ENCODE data around the gene ZNF467. TPM values are rescaled to one million over a fixed set of nuclear protein-coding genes. Genes with fewer than 3 reads are reported as not detected.

The ZNF467 gene
- total and polyA plus RNA-seq, 8 donors = 6.3 to 18.6 (median 8.8) TPM

DNA sequence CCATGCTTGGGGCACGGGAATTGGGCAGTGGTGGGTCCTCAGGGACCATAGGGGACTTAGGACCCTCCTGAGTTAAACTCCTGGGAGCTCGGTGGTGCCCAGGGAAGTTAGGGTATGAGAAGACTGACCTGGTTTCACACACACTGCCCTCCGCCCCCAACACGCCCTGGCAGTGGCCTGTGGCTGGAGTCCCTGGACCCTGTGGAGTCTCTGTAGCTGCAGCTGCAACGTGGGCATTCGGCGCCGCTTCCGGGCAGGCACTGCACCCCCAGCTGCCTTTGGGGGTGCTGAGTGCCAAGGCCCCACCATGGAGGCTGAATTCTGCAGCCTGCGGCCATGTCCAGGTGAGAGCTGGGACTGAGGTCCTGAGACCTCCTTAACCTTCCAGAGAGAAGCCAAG, 34.9 kb upstream of the ZNF467 start:
- Histone ChIP-seq H3K27me3 (no peaks in the 10 kb centered on the region), H3K4me3 (no peak overlapping the region), H3K27ac (no peak overlapping the region), H3K36me3 (no peaks in the 10 kb centered on the region), H3K9me3 (no peaks in the 10 kb centered on the region), H3K4me1 (no peaks in the 10 kb centered on the region)
- FAIRE-seq (no peak), DNase-seq (no peak), ATAC-seq (no peak)
- TF ChIP-seq, protein P1, sequence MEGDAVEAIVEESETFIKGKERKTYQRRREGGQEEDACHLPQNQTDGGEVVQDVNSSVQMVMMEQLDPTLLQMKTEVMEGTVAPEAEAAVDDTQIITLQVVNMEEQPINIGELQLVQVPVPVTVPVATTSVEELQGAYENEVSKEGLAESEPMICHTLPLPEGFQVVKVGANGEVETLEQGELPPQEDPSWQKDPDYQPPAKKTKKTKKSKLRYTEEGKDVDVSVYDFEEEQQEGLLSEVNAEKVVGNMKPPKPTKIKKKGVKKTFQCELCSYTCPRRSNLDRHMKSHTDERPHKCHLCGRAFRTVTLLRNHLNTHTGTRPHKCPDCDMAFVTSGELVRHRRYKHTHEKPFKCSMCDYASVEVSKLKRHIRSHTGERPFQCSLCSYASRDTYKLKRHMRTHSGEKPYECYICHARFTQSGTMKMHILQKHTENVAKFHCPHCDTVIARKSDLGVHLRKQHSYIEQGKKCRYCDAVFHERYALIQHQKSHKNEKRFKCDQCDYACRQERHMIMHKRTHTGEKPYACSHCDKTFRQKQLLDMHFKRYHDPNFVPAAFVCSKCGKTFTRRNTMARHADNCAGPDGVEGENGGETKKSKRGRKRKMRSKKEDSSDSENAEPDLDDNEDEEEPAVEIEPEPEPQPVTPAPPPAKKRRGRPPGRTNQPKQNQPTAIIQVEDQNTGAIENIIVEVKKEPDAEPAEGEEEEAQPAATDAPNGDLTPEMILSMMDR (IDR thresholded peaks at IDR 0.05) = no peak
- intact Hi-C loops (cut with DNase I) = no loop called here
- WGBS, 2 donors = 81 to 85% methylated on average over 9 to 10 of the region's 10 CpGs

GRCh38 chr7:149806726-149807125, 33.3 kb upstream of the ZNF467 start:
- no peak for FAIRE-seq
- intact Hi-C loops (cut with DNase I) = no loop called here

GRCh38 chr7:149804106-149804505, 30.7 kb upstream of the ZNF467 start:
- no peak for ATAC-seq
- Histone ChIP-seq H3K36me3 (no peaks in the 10 kb centered on the region), H3K4me1 (no peaks in the 10 kb centered on the region), H3K27me3 (no peaks in the 10 kb centered on the region), H3K27ac (no peak overlapping the region), H3K4me3 (no peak overlapping the region), H3K9me3 (no peaks in the 10 kb centered on the region)
- FAIRE-seq = no peak
- no peak for DNase-seq
- intact Hi-C loops (cut with DNase I) = no loop called here
- TF ChIP-seq, protein P1 (IDR thresholded peaks at IDR 0.05) = no peak
- 73 to 83% methylated on average over 9 of the region's 9 CpGs for WGBS, 2 donors

More at GRCh38 chr7:149806726-149807125, 33.3 kb upstream of the ZNF467 start:
- no peak for DNase-seq
- no peaks in the 10 kb centered on the region for H3K27me3 ChIP-seq
- H3K4me3 ChIP-seq = no peak overlapping the region
- H3K4me1 ChIP-seq = no peaks in the 10 kb centered on the region
- no peak for ATAC-seq
- H3K27ac ChIP-seq = no peak overlapping the region
- H3K9me3 ChIP-seq = no peaks in the 10 kb centered on the region
- H3K36me3 ChIP-seq = no peaks in the 10 kb centered on the region
- WGBS, 2 donors = 61 to 69% methylated on average over 16 of the region's 16 CpGs
- TF ChIP-seq, protein P1 (IDR thresholded peaks at IDR 0.05) = no peak

DNA sequence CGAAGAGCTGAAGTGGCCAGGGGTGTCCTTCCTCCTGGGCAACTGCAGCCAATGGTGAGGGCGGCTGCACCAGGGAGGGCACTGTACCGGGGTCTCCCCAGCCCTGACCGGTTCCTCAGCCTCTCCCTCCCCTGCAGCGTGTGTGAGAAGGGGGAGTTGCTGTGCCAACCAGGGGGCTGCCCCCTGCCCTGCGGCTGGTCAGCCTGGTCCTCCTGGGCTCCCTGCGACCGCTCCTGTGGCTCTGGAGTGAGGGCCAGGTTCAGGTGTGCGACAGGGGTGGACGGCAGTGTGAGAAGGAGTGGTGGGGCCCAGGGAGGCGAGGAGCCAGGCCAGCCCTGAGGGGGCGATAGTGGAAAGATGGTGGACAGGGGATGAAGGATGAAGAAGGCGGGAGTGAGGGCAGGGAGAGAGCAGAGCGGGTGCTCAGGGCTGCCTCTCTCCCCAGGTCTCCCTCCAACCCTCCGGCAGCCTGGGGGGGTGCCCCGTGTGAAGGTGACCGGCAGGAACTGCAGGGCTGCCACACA, 30.2 kb upstream of the ZNF467 start:
- FAIRE-seq = no peak
- 64 to 71% methylated on average over 17 of the region's 17 CpGs for WGBS, 2 donors

GRCh38 chr7:149802966-149803365, 29.6 kb upstream of the ZNF467 start:
- Histone ChIP-seq H3K4me1 (no peaks in the 10 kb centered on the region), H3K4me3 (no peak overlapping the region), H3K27ac (no peak overlapping the region), H3K27me3 (no peaks in the 10 kb centered on the region), H3K9me3 (no peaks in the 10 kb centered on the region), H3K36me3 (no peaks in the 10 kb centered on the region)
- ATAC-seq = no peak
- intact Hi-C loops (cut with DNase I) = no loop called here
- DNase-seq = no peak
- TF ChIP-seq, protein P1 (IDR thresholded peaks at IDR 0.05) = no peak
- WGBS, 2 donors = 83 to 90% methylated on average over 12 of the region's 12 CpGs
- no peak for FAIRE-seq

More for the DNA sequence above, 30.2 kb upstream of the ZNF467 start:
- DNase-seq (no peak), ATAC-seq (no peak)
- intact Hi-C loops (cut with DNase I) = no loop called here
- TF ChIP-seq, protein P1 (IDR thresholded peaks at IDR 0.05) = no peak
- H3K27ac ChIP-seq = no peak overlapping the region
- H3K9me3 ChIP-seq = no peaks in the 10 kb centered on the region
- no peaks in the 10 kb centered on the region for H3K4me1 ChIP-seq
- H3K4me3 ChIP-seq = no peak overlapping the region
- no peaks in the 10 kb centered on the region for H3K36me3 ChIP-seq
- H3K27me3 ChIP-seq = no peaks in the 10 kb centered on the region

Data from pancreas (tissue), 10 donors.